HCT116 (cell line): ENCODE data around the gene SESN3. TPM values are rescaled to one million over a fixed set of nuclear protein-coding genes. Genes with fewer than 3 reads are reported as not detected.

Experiments
- ATAC-seq: fragments of 200-7000 bp; cut with Tn5 transposase; 2 replicates; pipeline ENCODE4 v1.9.1; 2020; ENCODE audit warnings: mild to moderate bottlenecking, moderate library complexity
- BruUV-seq: library from RNA; stranded (reverse); fragments of 400-500 nt; replicated peaks from 2 replicates; lab custom pipeline; 2021; lab: Mats Ljungman, UMichigan
- CTCF ChIA-PET: fragments of 300-600 bp; sonication (Branson Sonifier 250); formaldehyde crosslinking; loops from one replicate; lab custom pipeline; 2021; ENCODE audit warnings: antibody characterized with exemption; lab: Charles Lee
- POLR2A ChIA-PET: fragments of 300-600, 350-600 bp; sonication (Branson Sonifier 250); formaldehyde crosslinking; loops from one replicate; lab custom pipeline; 2021; ENCODE audit warnings: antibody characterized with exemption; lab: Charles Lee
- RAD21 ChIA-PET, 2 experiments: fragments of 300-600 bp; sonication (Branson Sonifier 250); formaldehyde crosslinking; loops; one replicate each; lab custom pipeline; 2023; ENCODE audit warnings: low total read pairs in 2 of 2; ENCODE audit not compliant: uncharacterized antibody in 2 of 2, unreplicated experiment in 2 of 2, low non-redundant PET in 1 of 2; lab: Charles Lee
- DNase-seq: peaks from one replicate; pipeline ENCODE4 v3.0.0-alpha.2; 2010; ENCODE audit warnings: low read depth, low spot score
- H2AFZ ChIP-seq: fragments of 200-600 bp; shearing (Covaris generic), sonication (generic); 2 replicates; pipeline ENCODE4 v1.6.1; 2017; ENCODE audit warnings: low read depth, mixed run types, mixed read lengths, antibody characterized with exemption, low read length; ENCODE audit not compliant: poor library complexity, severe bottlenecking
- H3K27ac ChIP-seq: 2 replicates; pipeline ENCODE4 v1.5.1; 2012; ENCODE audit warnings: low read depth, low read length
- H3K27me3 ChIP-seq: fragments of 200-600 bp; sonication (generic); 2 replicates; pipeline ENCODE4 v1.6.1; 2016; ENCODE audit warnings: mixed run types, low read length, mixed read lengths; ENCODE audit not compliant: insufficient read depth
- H3K36me3 ChIP-seq, 2 experiments: fragments of 200-500 bp in 1 of 2; fragments of 200-600 bp in 1 of 2; sonication (Bioruptor generic) in 1 of 2; sonication (generic) in 1 of 2; 2 replicates each; pipeline versions ENCODE4 v1.5.1 to v1.6.1; 2014 to 2016; ENCODE audit warnings: low read length in 2 of 2, inconsistent platforms in 1 of 2, mixed read lengths in 1 of 2, mixed run types in 1 of 2; ENCODE audit not compliant: insufficient read depth in 2 of 2, control insufficient read depth in 1 of 2
- H3K4me1 ChIP-seq, 2 experiments: fragments of 200-600 bp in 1 of 2; sonication (generic) in 1 of 2; 2 replicates each; pipeline versions ENCODE4 v1.5.1 to v1.6.1; 2012 to 2017; ENCODE audit warnings: low read length in 2 of 2, inconsistent platforms in 1 of 2, mild to moderate bottlenecking in 1 of 2, mixed read lengths in 1 of 2, mixed run types in 1 of 2, moderate library complexity in 1 of 2; ENCODE audit not compliant: insufficient read depth in 2 of 2, control insufficient read depth in 1 of 2
- H3K4me2 ChIP-seq: fragments of 200-600 bp; sonication (generic); 2 replicates; pipeline ENCODE4 v1.6.1; 2017; ENCODE audit warnings: mixed run types, low read length, mixed read lengths
- H3K4me3 ChIP-seq, 2 experiments: fragments of 200-600 bp in 1 of 2; sonication (generic) in 1 of 2; replicated peaks in 1 of 2; 2 replicates each; pipeline ENCODE4 v1.5.1; 2011 to 2016; ENCODE audit warnings: low read length in 2 of 2, control low read depth in 1 of 2, low read depth in 1 of 2, mild to moderate bottlenecking in 1 of 2, mixed read lengths in 1 of 2, mixed run types in 1 of 2
- H3K79me2 ChIP-seq: fragments of 200-600 bp; sonication (generic); 2 replicates; pipeline ENCODE4 v1.6.1; 2017; ENCODE audit warnings: mild to moderate bottlenecking, mixed run types, low read length, moderate library complexity, mixed read lengths; ENCODE audit not compliant: insufficient read depth
- H3K9ac ChIP-seq: fragments of 200-600 bp; sonication (generic); 2 replicates; pipeline ENCODE4 v1.6.1; 2016; ENCODE audit warnings: low read length, mixed read lengths
- H3K9me2 ChIP-seq: fragments of 200-600 bp; sonication (generic), shearing (Covaris generic); 2 replicates; pipeline ENCODE4 v1.6.1; 2017; ENCODE audit warnings: mixed run types, mild to moderate bottlenecking, moderate library complexity; ENCODE audit not compliant: insufficient read depth
- H3K9me3 ChIP-seq, 2 experiments: fragments of 200-500 bp in 1 of 2; fragments of 200-600 bp in 1 of 2; sonication (Bioruptor generic) in 1 of 2; sonication (generic) in 1 of 2; 2 replicates each; pipeline ENCODE4 v1.6.1; 2014 to 2017; ENCODE audit warnings: low read length in 2 of 2, mixed read lengths in 2 of 2, inconsistent platforms in 1 of 2, low read depth in 1 of 2, mild to moderate bottlenecking in 1 of 2, mixed run types in 1 of 2, moderate library complexity in 1 of 2; ENCODE audit not compliant: control insufficient read depth in 1 of 2, insufficient read depth in 1 of 2
- H4K20me1 ChIP-seq: fragments of 200-600 bp; sonication (generic), shearing (Covaris generic); 2 replicates; pipeline ENCODE4 v1.6.1; 2017; ENCODE audit warnings: mixed run types, mild to moderate bottlenecking, moderate library complexity; ENCODE audit not compliant: insufficient read depth
- ATF3 ChIP-seq: IDR thresholded peaks from 2 replicates; pipeline ENCODE4 v1.6.1; 2012
- CEBPB ChIP-seq: IDR thresholded peaks from 2 replicates; pipeline ENCODE4 v1.6.1; 2012; ENCODE audit warnings: low read depth
- CTCF ChIP-seq, 3 experiments: fragments of 200-600 bp in 1 of 3; sonication (generic) in 1 of 3; IDR thresholded peaks in 2 of 3; conservative IDR thresholded peaks in 1 of 3; 2 replicates each; pipeline ENCODE4 v1.5.1; 2012 to 2017; ENCODE audit warnings: low read depth in 2 of 3, low read length in 2 of 3, antibody characterized with exemption in 1 of 3, borderline replicate concordance in 1 of 3, control low read depth in 1 of 3, mild to moderate bottlenecking in 1 of 3, mixed read lengths in 1 of 3, mixed run types in 1 of 3, moderate library complexity in 1 of 3; ENCODE audit not compliant: insufficient read depth in 1 of 3
- ELF1 ChIP-seq: IDR thresholded peaks from 2 replicates; pipeline ENCODE4 v1.6.1; 2012; ENCODE audit warnings: low read depth, borderline replicate concordance
- FOSL1 ChIP-seq: IDR thresholded peaks from 2 replicates; pipeline ENCODE4 v1.6.1; 2012; ENCODE audit warnings: low read depth
- JUND ChIP-seq: IDR thresholded peaks from 2 replicates; pipeline ENCODE4 v1.6.1; 2012
- MAX ChIP-seq: IDR thresholded peaks from 2 replicates; pipeline ENCODE4 v1.6.1; 2012
- POLR2AphosphoS5 ChIP-seq: IDR thresholded peaks from 2 replicates; pipeline ENCODE4 v1.6.1; 2011; ENCODE audit warnings: mild to moderate bottlenecking, low read depth, low read length, moderate library complexity
- SP1 ChIP-seq: IDR thresholded peaks from 2 replicates; pipeline ENCODE4 v1.6.1; 2012; ENCODE audit warnings: low read depth
- SRF ChIP-seq: IDR thresholded peaks from 2 replicates; pipeline ENCODE4 v1.6.1; 2012; ENCODE audit warnings: low read depth
- TCF7L2 ChIP-seq: IDR thresholded peaks from 2 replicates; pipeline ENCODE4 v1.7.0; 2011; ENCODE audit warnings: borderline replicate concordance, inconsistent platforms; ENCODE audit not compliant: insufficient read depth, insufficient read length; ENCODE audit errors: extremely low read depth
- ZBTB33 ChIP-seq: IDR thresholded peaks from 2 replicates; pipeline ENCODE4 v1.6.1; 2011; ENCODE audit warnings: mild to moderate bottlenecking, low read length, moderate library complexity; ENCODE audit not compliant: insufficient replicate concordance; ENCODE audit errors: extremely low read depth
- ZFX ChIP-seq: fragments of 450-650 bp; IDR thresholded peaks from 2 replicates; pipeline ENCODE4 v1.6.1; 2017
- ZNF274 ChIP-seq: fragments of 200-500 bp; sonication (Bioruptor generic); IDR thresholded peaks from 2 replicates; pipeline ENCODE4 v1.6.1; 2014; ENCODE audit warnings: mild to moderate bottlenecking, low read depth, low read length, inconsistent platforms
- intact Hi-C: fragments of 100-400 bp; cut with micrococcal nuclease; formaldehyde crosslinking; loops from 2 replicates; pipeline ENCODE4 v1.10.0; 2022
- total RNA-seq: library from RNA; stranded (reverse); gene quantifications from one replicate; pipeline ENCODE4 v1.2.1, GENCODE V29; 2021; ENCODE audit not compliant: unreplicated experiment

SESN3 gene
- total RNA-seq, 1 experiment from 2014 or later = 4.2 TPM

GRCh38 chr11:95247883-95248282 lies 16.9 kb upstream of the SESN3 start:
- ChIA-PET RAD21 (no interaction called here), POLR2A (no interaction called here), CTCF (no interaction called here)
- H3K9me2 ChIP-seq = no peaks in the 10 kb centered on the region
- no peaks in the 10 kb centered on the region for H3K79me2 ChIP-seq
- no TSS peak for BruUV-seq
- H3K4me3 ChIP-seq = no peak overlapping the region
- H2AFZ ChIP-seq = no peak overlapping the region
- no peaks in the 10 kb centered on the region for H3K27me3 ChIP-seq
- no peaks in the 10 kb centered on the region for H3K9me3 ChIP-seq
- H3K4me1 ChIP-seq = no peaks in the 10 kb centered on the region
- H3K4me2 ChIP-seq = no peak overlapping the region
- intact Hi-C loops = no loop called here
- H3K36me3 ChIP-seq = no peaks in the 10 kb centered on the region
- no peak overlapping the region for H3K27ac ChIP-seq
- H4K20me1 ChIP-seq = no peaks in the 10 kb centered on the region
- DNase-seq = no peak
- no peak for TF ChIP-seq POLR2AphosphoS5
- TF ChIP-seq MAX = no peak
- no peak for TF ChIP-seq ZNF274
- TF ChIP-seq TCF7L2 = no peak
- TF ChIP-seq CTCF (IDR thresholded peaks at IDR 0.05 in 2 of 3, conservative IDR thresholded peaks at IDR 0.05 in 1 of 3; ENCODE audit: borderline replicate concordance in 1 of 3, insufficient read depth in 1 of 3, low read depth in 2 of 3, low read length in 2 of 3) = no peak
- TF ChIP-seq ZFX = no peak
- no peak for TF ChIP-seq SRF
- TF ChIP-seq SP1 = no peak
- no peak for TF ChIP-seq ELF1
- no peak for TF ChIP-seq FOSL1
- no peak for TF ChIP-seq JUND
- TF ChIP-seq CEBPB = no peak
- TF ChIP-seq ATF3 = no peak
- no peak for TF ChIP-seq ZBTB33
- no peak for ATAC-seq
- no peak overlapping the region for H3K9ac ChIP-seq
